Ectodermal cell (in vitro differentiated cells): ENCODE measurements around the gene OR10AD1.

ENCODE experiments used
- H3K27ac ChIP-seq: 2 replicates; pipeline ENCODE4 v1.7.0; 2013; ENCODE audit warnings: mild to moderate bottlenecking, low read depth, low read length; ENCODE audit not compliant: insufficient read depth, poor library complexity, severe bottlenecking
- H3K27me3 ChIP-seq: 2 replicates; pipeline ENCODE4 v1.7.0; 2013; ENCODE audit warnings: mild to moderate bottlenecking, low read length; ENCODE audit not compliant: insufficient read depth, control insufficient read depth, poor library complexity, severe bottlenecking
- H3K36me3 ChIP-seq: one replicate; pipeline ENCODE4 v1.7.0; 2013; ENCODE audit warnings: low read length; ENCODE audit not compliant: control insufficient read depth, insufficient read depth
- H3K4me1 ChIP-seq: one replicate; pipeline ENCODE4 v1.7.0; 2013; ENCODE audit warnings: low read length; ENCODE audit not compliant: control insufficient read depth, insufficient read depth
- H3K4me3 ChIP-seq: 2 replicates; pipeline ENCODE4 v1.7.0; 2013; ENCODE audit warnings: low read depth, low read length, control low read depth; ENCODE audit not compliant: insufficient read depth
- H3K9me3 ChIP-seq: 2 replicates; pipeline ENCODE4 v1.7.0; 2013; ENCODE audit warnings: mild to moderate bottlenecking, low read length, moderate library complexity; ENCODE audit not compliant: control insufficient read depth
- WGBS, 2 experiments: methylation state at CpG; one replicate each; pipeline ENCODE4 v1.1.7; 2013; ENCODE audit warnings: missing lambda C conversion rate in 2 of 2; 5-methylcytosine and 5-hydroxymethylcytosine counted together

Gene OR10AD1

DNA sequence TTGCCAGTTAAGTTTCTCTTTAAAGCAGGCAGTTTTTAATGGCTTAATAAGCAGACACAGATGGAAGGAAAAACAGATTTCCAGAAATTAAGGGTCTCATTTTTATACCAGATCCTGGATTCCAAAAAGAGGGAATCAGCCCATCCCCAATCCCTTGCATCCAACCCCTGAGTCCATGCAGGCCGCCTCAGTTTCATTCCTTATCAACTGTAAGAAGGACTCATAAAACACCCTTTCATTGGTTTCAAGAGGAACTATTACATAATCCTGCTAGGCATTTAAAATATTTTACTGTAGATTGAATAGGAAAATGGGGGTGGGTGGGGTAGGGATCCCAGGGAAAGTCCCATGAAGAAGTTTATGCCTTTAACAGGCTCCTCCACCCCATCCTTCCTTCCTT lies 10.2 kb downstream of the OR10AD1 start:
- H3K36me3 ChIP-seq = no peaks in the 10 kb centered on the region
- no peaks in the 10 kb centered on the region for H3K9me3 ChIP-seq
- H3K4me1 ChIP-seq = no peaks in the 10 kb centered on the region
- H3K27ac ChIP-seq = no peak overlapping the region
- no peak overlapping the region for H3K4me3 ChIP-seq
- 93 to 94% methylated on average over 1 of the region's 1 CpG for WGBS, 2 experiments
- peaks cover 58% of the 10 kb centered on the region for H3K27me3 ChIP-seq

GRCh38 chr12:48191096-48191495 lies 12.0 kb downstream of the OR10AD1 start:
- peaks cover 66% of the 10 kb centered on the region for H3K27me3 ChIP-seq
- no peak overlapping the region for H3K4me3 ChIP-seq
- no peak overlapping the region for H3K27ac ChIP-seq
- no peaks in the 10 kb centered on the region for H3K9me3 ChIP-seq
- no peaks in the 10 kb centered on the region for H3K4me1 ChIP-seq
- H3K36me3 ChIP-seq = no peaks in the 10 kb centered on the region

GRCh38 chr12:48189331-48190125 lies 13.6 kb downstream of the OR10AD1 start:
- WGBS, 2 experiments = 47 to 51% methylated on average over 6 of the region's 6 CpGs
- peaks cover 14% of the 10 kb centered on the region for H3K4me1 ChIP-seq
- no peaks in the 10 kb centered on the region for H3K36me3 ChIP-seq
- H3K27ac ChIP-seq = no peak overlapping the region
- H3K4me3 ChIP-seq = no peak overlapping the region
- H3K9me3 ChIP-seq = no peaks in the 10 kb centered on the region
- H3K27me3 ChIP-seq = peaks cover 66% of the 10 kb centered on the region

DNA sequence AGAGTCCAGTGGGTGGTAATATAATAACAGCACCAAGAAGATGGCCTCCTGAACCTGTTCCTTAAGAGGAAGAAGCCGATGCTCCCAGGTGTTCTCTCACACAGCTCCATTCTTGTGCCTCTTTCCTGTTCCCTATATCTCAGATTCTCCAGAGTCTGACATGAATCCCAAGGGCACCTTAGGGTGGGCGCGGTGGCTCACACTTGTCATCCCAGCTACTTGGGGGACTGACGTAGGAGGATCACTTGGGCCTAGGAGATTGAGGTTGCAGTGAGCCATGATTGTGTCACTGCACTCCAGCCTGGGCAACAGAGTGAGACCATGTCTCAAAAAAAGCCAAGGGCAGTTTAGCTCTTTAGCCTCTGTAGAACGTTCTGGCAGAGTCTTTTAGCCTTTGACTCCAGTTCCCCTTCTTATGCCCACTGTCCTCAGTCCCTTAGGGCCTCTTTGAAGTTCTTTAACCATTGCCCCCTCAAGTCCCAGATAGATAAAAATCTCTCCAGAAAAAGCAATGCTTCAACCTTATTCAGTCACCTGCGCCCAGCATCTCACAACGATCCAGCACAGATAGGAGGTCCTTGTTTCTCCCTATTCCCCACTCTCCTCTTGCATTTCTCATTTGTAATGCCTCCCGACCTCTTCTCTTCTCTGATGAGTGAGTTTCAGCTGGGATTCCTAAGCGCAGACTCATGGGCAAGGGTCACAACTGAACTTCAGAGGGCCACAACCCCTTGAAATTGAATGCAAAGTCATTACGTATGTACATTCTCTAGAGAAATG lies 15.0 kb downstream of the OR10AD1 start:
- no peak overlapping the region for H3K4me3 ChIP-seq
- no peak overlapping the region for H3K27ac ChIP-seq
- H3K36me3 ChIP-seq = no peaks in the 10 kb centered on the region
- peaks cover 65% of the 10 kb centered on the region for H3K27me3 ChIP-seq
- 78 to 82% methylated on average over 9 to 10 of the region's 10 CpGs for WGBS, 2 experiments
- no peaks in the 10 kb centered on the region for H3K9me3 ChIP-seq
- peaks cover 17% of the 10 kb centered on the region for H3K4me1 ChIP-seq

GRCh38 chr12:48185181-48185919 lies 17.7 kb downstream of the OR10AD1 start:
- 49 to 50% methylated on average over 10 of the region's 10 CpGs for WGBS, 2 experiments
- Histone ChIP-seq H3K27me3 (peaks cover 70% of the 10 kb centered on the region), H3K9me3 (no peaks in the 10 kb centered on the region), H3K36me3 (no peaks in the 10 kb centered on the region), H3K27ac (no peak overlapping the region), H3K4me1 (peaks cover 21% of the 10 kb centered on the region), H3K4me3 (peak overlapping the region; percentile 72)

DNA sequence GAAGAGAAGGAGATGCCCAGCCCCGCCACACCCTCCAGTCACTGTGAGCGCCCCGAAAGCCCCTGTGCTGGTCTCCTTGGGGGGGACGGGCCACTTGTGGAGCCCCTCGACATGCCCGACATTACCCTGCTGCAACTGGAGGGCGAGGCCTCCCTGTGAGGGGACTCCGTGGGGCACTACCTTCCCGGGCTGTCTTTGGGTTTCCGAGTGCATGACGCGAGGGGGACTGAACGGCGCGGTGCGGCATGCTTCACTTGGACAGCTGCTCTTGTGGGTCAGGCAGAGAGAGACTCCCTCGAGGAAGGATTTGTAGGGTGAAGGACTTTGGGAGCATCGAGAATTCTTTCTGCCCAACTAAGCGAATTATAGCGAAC lies 18.6 kb downstream of the OR10AD1 start:
- peaks cover 70% of the 10 kb centered on the region for H3K27me3 ChIP-seq
- no peaks in the 10 kb centered on the region for H3K9me3 ChIP-seq
- 18% methylated on average over 20 of the region's 20 CpGs for WGBS, 2 experiments
- H3K36me3 ChIP-seq = no peaks in the 10 kb centered on the region
- peak overlapping the region; percentile 72 for H3K4me3 ChIP-seq
- no peak overlapping the region for H3K27ac ChIP-seq
- H3K4me1 ChIP-seq = peaks cover 21% of the 10 kb centered on the region

DNA sequence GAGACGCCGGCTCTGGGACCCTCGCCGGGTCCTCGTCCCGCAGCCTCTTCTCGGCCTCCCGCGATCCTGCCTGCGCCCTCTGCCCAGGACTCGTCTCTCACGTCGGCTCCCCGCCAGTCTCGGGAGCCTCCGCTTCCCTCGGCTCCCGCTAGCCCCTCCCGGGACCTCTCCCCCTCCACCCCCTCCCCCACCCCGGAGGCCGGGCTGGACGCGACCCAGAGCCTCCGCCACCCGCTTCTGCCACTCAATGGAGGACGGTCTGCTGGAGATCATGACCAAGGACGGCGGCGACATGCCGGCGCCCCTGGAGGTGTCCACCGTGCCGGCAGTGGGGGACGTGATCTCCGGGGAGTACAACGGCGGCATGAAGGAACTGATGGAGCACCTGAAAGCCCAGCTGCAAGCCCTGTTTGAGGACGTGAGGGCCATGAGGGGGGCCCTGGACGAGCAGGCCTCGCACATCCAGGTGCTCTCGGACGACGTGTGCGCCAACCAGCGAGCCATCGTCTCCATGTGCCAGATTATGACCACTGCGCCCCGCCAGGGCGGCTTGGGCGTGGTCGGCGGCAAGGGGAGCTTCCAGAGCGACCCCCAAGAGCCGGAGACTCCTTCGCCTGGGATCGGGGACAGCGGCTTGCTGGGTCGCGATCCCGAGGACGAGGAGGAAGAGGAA lies 19.1 kb downstream of the OR10AD1 start:
- H3K4me3 ChIP-seq = peak overlapping the region; percentile 72
- peaks cover 21% of the 10 kb centered on the region for H3K4me1 ChIP-seq
- H3K9me3 ChIP-seq = no peaks in the 10 kb centered on the region
- WGBS, 2 experiments = 7% methylated on average over 61 of the region's 61 CpGs
- no peaks in the 10 kb centered on the region for H3K36me3 ChIP-seq
- peaks cover 70% of the 10 kb centered on the region for H3K27me3 ChIP-seq
- no peak overlapping the region for H3K27ac ChIP-seq

GRCh38 chr12:48183091-48183875 lies 19.8 kb downstream of the OR10AD1 start, which contains the start of gene CCDC184:
Gene CCDC184, plus strand, starts transcription at chr12:48183644. Its CDS starts 479 bp downstream, at chr12:48184123.
- Histone ChIP-seq H3K4me1 (peaks cover 21% of the 10 kb centered on the region), H3K4me3 (peak within 1 kb of the TSS; percentile 72), H3K9me3 (no peaks in the 10 kb centered on the region), H3K36me3 (no peaks in the 10 kb centered on the region), H3K27ac (peak within 1 kb of the TSS; percentile 30), H3K27me3 (peaks cover 70% of the 10 kb centered on the region)
- 0 to 1% methylated on average over 61 of the region's 61 CpGs for WGBS, 2 experiments

DNA sequence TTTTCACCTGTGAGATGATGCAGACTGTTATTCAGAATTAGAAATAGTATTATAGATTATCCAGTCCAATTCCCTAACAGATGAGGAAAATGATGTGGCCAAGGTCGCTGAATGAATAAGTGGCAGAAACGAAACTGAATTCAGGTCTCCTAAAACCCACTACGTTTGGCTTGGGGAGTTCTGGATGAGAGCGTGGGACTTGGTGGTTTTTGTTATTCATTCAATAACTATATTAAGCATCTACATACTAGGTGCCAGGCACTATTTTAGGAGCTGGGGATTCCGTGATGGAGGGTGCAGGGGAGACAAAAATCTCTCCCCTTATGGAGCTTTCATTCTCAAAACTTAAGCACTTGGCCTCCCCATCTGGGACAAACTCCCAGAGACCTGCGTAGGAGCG lies 20.5 kb downstream of the OR10AD1 start:
- WGBS, 2 experiments = 19 to 27% methylated on average over 6 to 7 of the region's 7 CpGs
- peaks cover 23% of the 10 kb centered on the region for H3K4me1 ChIP-seq
- peak overlapping the region; percentile 72 for H3K4me3 ChIP-seq
- H3K27me3 ChIP-seq = peaks cover 65% of the 10 kb centered on the region
- H3K36me3 ChIP-seq = no peaks in the 10 kb centered on the region
- peak overlapping the region; percentile 30 for H3K27ac ChIP-seq
- no peaks in the 10 kb centered on the region for H3K9me3 ChIP-seq
